ENCODE measurements around the gene GIT1.

DNA sequence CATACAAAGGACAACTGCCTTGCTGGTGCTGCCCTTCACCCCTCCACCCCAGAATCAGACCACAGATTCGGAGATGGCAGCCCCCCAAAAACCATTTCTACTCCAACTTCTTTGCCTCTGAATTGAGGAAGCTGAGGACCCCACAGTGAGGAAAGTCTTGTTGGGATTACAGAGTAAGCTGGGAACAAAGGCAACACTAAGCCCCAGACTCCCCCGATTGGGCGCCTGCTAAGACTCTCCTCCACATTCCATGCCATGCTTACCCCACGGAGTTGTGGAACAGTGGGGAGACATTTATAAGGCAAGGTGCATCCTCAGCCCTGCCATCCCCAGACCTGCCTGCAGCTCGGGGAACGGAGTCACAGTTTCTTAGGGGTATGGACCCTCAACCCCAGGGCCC lies 1.9 kb downstream of the GIT1 start:
- TF ChIP-seq, protein P1, sequence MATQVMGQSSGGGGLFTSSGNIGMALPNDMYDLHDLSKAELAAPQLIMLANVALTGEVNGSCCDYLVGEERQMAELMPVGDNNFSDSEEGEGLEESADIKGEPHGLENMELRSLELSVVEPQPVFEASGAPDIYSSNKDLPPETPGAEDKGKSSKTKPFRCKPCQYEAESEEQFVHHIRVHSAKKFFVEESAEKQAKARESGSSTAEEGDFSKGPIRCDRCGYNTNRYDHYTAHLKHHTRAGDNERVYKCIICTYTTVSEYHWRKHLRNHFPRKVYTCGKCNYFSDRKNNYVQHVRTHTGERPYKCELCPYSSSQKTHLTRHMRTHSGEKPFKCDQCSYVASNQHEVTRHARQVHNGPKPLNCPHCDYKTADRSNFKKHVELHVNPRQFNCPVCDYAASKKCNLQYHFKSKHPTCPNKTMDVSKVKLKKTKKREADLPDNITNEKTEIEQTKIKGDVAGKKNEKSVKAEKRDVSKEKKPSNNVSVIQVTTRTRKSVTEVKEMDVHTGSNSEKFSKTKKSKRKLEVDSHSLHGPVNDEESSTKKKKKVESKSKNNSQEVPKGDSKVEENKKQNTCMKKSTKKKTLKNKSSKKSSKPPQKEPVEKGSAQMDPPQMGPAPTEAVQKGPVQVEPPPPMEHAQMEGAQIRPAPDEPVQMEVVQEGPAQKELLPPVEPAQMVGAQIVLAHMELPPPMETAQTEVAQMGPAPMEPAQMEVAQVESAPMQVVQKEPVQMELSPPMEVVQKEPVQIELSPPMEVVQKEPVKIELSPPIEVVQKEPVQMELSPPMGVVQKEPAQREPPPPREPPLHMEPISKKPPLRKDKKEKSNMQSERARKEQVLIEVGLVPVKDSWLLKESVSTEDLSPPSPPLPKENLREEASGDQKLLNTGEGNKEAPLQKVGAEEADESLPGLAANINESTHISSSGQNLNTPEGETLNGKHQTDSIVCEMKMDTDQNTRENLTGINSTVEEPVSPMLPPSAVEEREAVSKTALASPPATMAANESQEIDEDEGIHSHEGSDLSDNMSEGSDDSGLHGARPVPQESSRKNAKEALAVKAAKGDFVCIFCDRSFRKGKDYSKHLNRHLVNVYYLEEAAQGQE (IDR thresholded peaks at IDR 0.05; ENCODE audit: insufficient read depth in 1 of 2, low read depth in 2 of 2, low read length in 2 of 2): no peak
- TF ChIP-seq TAF1 (IDR thresholded peaks at IDR 0.05; ENCODE audit: borderline replicate concordance, insufficient read depth, low read length) (no peak), POLR2AphosphoS5 (IDR thresholded peaks at IDR 0.05; ENCODE audit: low read depth, low read length) (no peak), FOXP2 (optimal IDR thresholded peaks at IDR 0.05; ENCODE audit: borderline replicate concordance, extremely low read depth, extremely low read length, insufficient read depth) (no peak), SIN3A (IDR thresholded peaks at IDR 0.05; ENCODE audit: borderline replicate concordance, insufficient read depth, low read length) (no peak)

All from PFSK-1 (cell line).